Measurements from ENCODE around the gene TUBB2A. TPM values are rescaled to one million over a fixed set of nuclear protein-coding genes. Genes with fewer than 3 reads are reported as not detected.
"Not testable (repeated sequence)": the region's sequence is repeated elsewhere in the genome, so short reads cannot be mapped to it uniquely, and the experiment has no call there.

The TUBB2A gene
- total RNA-seq, 1 donor from 2014 or later = 73.6 TPM

DNA sequence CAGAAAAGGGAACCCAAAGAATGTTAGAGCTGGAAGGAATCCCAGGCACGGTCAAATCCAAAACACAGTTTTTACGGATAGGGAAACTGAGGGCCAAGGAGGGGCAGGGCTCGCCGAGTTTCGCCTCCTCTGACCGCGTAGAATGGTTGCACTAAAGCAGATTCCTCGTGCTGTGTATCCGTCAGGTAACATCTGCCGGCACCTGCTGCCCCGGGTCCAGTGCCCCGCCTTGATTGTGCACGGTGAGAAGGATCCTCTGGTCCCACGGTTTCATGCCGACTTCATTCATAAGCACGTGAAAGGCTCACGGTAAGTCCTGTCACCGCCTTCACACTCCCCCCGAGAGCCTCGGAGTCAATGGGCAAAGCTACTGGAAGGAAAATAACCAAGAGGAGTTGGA, 17.1 kb downstream of the TUBB2A start:
- H3K4me3 Mint-ChIP-seq (ENCODE audit: unreplicated experiment) = no peak overlapping the region
- peaks cover 3% of the 10 kb centered on the region for H3K27me3 Mint-ChIP-seq (ENCODE audit: unreplicated experiment)
- H3K36me3 Mint-ChIP-seq (ENCODE audit: low read depth, unreplicated experiment) = peaks cover 50% of the 10 kb centered on the region
- H3K4me1 Mint-ChIP-seq (ENCODE audit: unreplicated experiment) = peaks cover 10% of the 10 kb centered on the region
- no peak for TF ChIP-seq CTCF (IDR thresholded peaks at IDR 0.05; ENCODE audit: unreplicated experiment)
- H3K9me3 Mint-ChIP-seq (ENCODE audit: unreplicated experiment) = no peaks in the 10 kb centered on the region
- H3K27ac Mint-ChIP-seq (ENCODE audit: unreplicated experiment) = no peak overlapping the region
- no peak for DNase-seq (ENCODE audit: low spot score)

GRCh38 chr6:3139090-3139903, 18.0 kb downstream of the TUBB2A start:
- Mint-ChIP-seq H3K9me3 (ENCODE audit: unreplicated experiment) (no peaks in the 10 kb centered on the region), H3K36me3 (ENCODE audit: low read depth, unreplicated experiment) (peaks cover 47% of the 10 kb centered on the region), H3K27ac (ENCODE audit: unreplicated experiment) (peak overlapping the region; percentile 11), H3K4me3 (ENCODE audit: unreplicated experiment) (no peak overlapping the region), H3K27me3 (ENCODE audit: unreplicated experiment) (no peaks in the 10 kb centered on the region), H3K4me1 (ENCODE audit: unreplicated experiment) (peaks cover 12% of the 10 kb centered on the region)
- TF ChIP-seq CTCF (IDR thresholded peaks at IDR 0.05; ENCODE audit: unreplicated experiment) = no peak
- peak; percentile 25 for DNase-seq (ENCODE audit: low spot score)

GRCh38 chr6:3138341-3138740, 19.0 kb downstream of the TUBB2A start:
- TF ChIP-seq CTCF (IDR thresholded peaks at IDR 0.05; ENCODE audit: unreplicated experiment) = no peak
- H3K4me3 Mint-ChIP-seq (ENCODE audit: unreplicated experiment) = no peak overlapping the region

GRCh38 chr6:3137873-3138272, 19.5 kb downstream of the TUBB2A start:
- H3K27me3 Mint-ChIP-seq (ENCODE audit: unreplicated experiment); H3K27ac Mint-ChIP-seq (ENCODE audit: unreplicated experiment); DNase-seq (ENCODE audit: low spot score); H3K9me3 Mint-ChIP-seq (ENCODE audit: unreplicated experiment): not testable (repeated sequence)
- H3K4me1 Mint-ChIP-seq (ENCODE audit: unreplicated experiment) = peaks cover 12% of the 10 kb centered on the region
- peak overlapping the region; percentile 47 for H3K4me3 Mint-ChIP-seq (ENCODE audit: unreplicated experiment)
- peaks cover 51% of the 10 kb centered on the region for H3K36me3 Mint-ChIP-seq (ENCODE audit: low read depth, unreplicated experiment)

More at GRCh38 chr6:3138341-3138740, 19.0 kb downstream of the TUBB2A start:
- Mint-ChIP-seq H3K27me3 (ENCODE audit: unreplicated experiment) (no peaks in the 10 kb centered on the region), H3K9me3 (ENCODE audit: unreplicated experiment) (no peaks in the 10 kb centered on the region), H3K36me3 (ENCODE audit: low read depth, unreplicated experiment) (peaks cover 49% of the 10 kb centered on the region), H3K27ac (ENCODE audit: unreplicated experiment) (no peak overlapping the region), H3K4me1 (ENCODE audit: unreplicated experiment) (peaks cover 12% of the 10 kb centered on the region)
- no peak for DNase-seq (ENCODE audit: low spot score)

GRCh38 chr6:3137057-3137777, 20.1 kb downstream of the TUBB2A start:
- no peak for TF ChIP-seq CTCF (IDR thresholded peaks at IDR 0.05; ENCODE audit: unreplicated experiment)
- H3K27me3 Mint-ChIP-seq (ENCODE audit: unreplicated experiment) = no peaks in the 10 kb centered on the region
- peak overlapping the region; percentile 47 for H3K4me3 Mint-ChIP-seq (ENCODE audit: unreplicated experiment)
- H3K27ac Mint-ChIP-seq (ENCODE audit: unreplicated experiment) = no peak overlapping the region
- peaks cover 53% of the 10 kb centered on the region for H3K36me3 Mint-ChIP-seq (ENCODE audit: low read depth, unreplicated experiment)
- H3K4me1 Mint-ChIP-seq (ENCODE audit: unreplicated experiment) = peaks cover 12% of the 10 kb centered on the region
- no peak for DNase-seq (ENCODE audit: low spot score)
- H3K9me3 Mint-ChIP-seq (ENCODE audit: unreplicated experiment) = no peaks in the 10 kb centered on the region

Data from endothelial cell (in vitro differentiated cells).